GM20000 (cell line): ENCODE measurements around the gene FNDC1.

Experiments used
- DNase-seq: peaks from one replicate; pipeline ENCODE4 v3.0.0; 2012; ENCODE audit warnings: low spot score
- CTCF ChIP-seq: IDR thresholded peaks from 2 replicates; pipeline ENCODE4 v1.5.1; 2012; ENCODE audit warnings: mild to moderate bottlenecking, control low read depth; ENCODE audit errors: extremely low read depth, missing control alignments

The FNDC1 gene

GRCh38 chr6:159305804-159306537, 136.8 kb downstream of the FNDC1 start:
- DNase-seq: no peak
- TF ChIP-seq CTCF: no peak

GRCh38 chr6:159307246-159307790, 138.1 kb downstream of the FNDC1 start:
- no peak for TF ChIP-seq CTCF
- no peak for DNase-seq

GRCh38 chr6:159308198-159308597, 139.0 kb downstream of the FNDC1 start:
- DNase-seq: no peak
- no peak for TF ChIP-seq CTCF

GRCh38 chr6:159309723-159310122, 140.5 kb downstream of the FNDC1 start:
- no peak for DNase-seq
- no peak for TF ChIP-seq CTCF

GRCh38 chr6:159311618-159312017, 142.4 kb downstream of the FNDC1 start:
- no peak for TF ChIP-seq CTCF
- no peak for DNase-seq

GRCh38 chr6:159312206-159312605, 143.0 kb downstream of the FNDC1 start:
- no peak for DNase-seq
- no peak for TF ChIP-seq CTCF

GRCh38 chr6:159313018-159313417, 143.8 kb downstream of the FNDC1 start:
- no peak for TF ChIP-seq CTCF
- no peak for DNase-seq
